Body of pancreas (tissue), 4 donors: Measurements from ENCODE around the gene TSPEAR.

Experiments used
- POLR2A ChIP-seq, 3 donors: fragments of 450-650 bp; IDR thresholded peaks; one replicate each; pipeline ENCODE4 v1.6.1; 2016; ENCODE audit warnings: antibody characterized with exemption in 3 of 3, mild to moderate bottlenecking in 2 of 3
- TF ChIP-seq, protein P1 (sequence below), 7 experiments: fragments of 450-650 bp in 4 of 7; fragments of 200-600 bp in 3 of 7; sonication (generic) in 3 of 7; IDR thresholded peaks; one replicate each; pipeline ENCODE4 v1.5.1; 2016 to 2019; ENCODE audit warnings: antibody characterized with exemption in 7 of 7

- TF ChIP-seq, protein P1, sequence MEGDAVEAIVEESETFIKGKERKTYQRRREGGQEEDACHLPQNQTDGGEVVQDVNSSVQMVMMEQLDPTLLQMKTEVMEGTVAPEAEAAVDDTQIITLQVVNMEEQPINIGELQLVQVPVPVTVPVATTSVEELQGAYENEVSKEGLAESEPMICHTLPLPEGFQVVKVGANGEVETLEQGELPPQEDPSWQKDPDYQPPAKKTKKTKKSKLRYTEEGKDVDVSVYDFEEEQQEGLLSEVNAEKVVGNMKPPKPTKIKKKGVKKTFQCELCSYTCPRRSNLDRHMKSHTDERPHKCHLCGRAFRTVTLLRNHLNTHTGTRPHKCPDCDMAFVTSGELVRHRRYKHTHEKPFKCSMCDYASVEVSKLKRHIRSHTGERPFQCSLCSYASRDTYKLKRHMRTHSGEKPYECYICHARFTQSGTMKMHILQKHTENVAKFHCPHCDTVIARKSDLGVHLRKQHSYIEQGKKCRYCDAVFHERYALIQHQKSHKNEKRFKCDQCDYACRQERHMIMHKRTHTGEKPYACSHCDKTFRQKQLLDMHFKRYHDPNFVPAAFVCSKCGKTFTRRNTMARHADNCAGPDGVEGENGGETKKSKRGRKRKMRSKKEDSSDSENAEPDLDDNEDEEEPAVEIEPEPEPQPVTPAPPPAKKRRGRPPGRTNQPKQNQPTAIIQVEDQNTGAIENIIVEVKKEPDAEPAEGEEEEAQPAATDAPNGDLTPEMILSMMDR (IDR thresholded peaks at IDR 0.05), result no peak
- no peak for TF ChIP-seq POLR2A (IDR thresholded peaks at IDR 0.05)
These were observed 7.2 kb upstream of the TSPEAR start for GRCh38 chr21:44718571-44718970.
